DND-41 (cell line): ENCODE data around the gene JPH3.

Source experiments
- ATAC-seq: fragments of 200-7000 bp; cut with Tn5 transposase; 3 replicates; pipeline ENCODE4 v1.9.1; 2021; ENCODE audit warnings: low read depth; ENCODE audit not compliant: insufficient read depth
- DNase-seq: peaks from one replicate; pipeline ENCODE4 v3.0.0-alpha.2; 2020
- H2AFZ ChIP-seq: 2 replicates; pipeline ENCODE4 v1.6.0; 2012; ENCODE audit warnings: low read depth, low read length
- H3K27ac ChIP-seq: 2 replicates; pipeline ENCODE4 v1.5.1; 2012; ENCODE audit warnings: low read length, inconsistent platforms
- H3K27me3 ChIP-seq: fragments of 200-600 bp; sonication (generic); 2 replicates; pipeline ENCODE4 v1.6.0; 2012; ENCODE audit warnings: low read length, mild to moderate bottlenecking, inconsistent platforms; ENCODE audit not compliant: insufficient read depth, poor library complexity
- H3K36me3 ChIP-seq: 2 replicates; pipeline ENCODE4 v1.5.1; 2012; ENCODE audit warnings: low read length, inconsistent platforms; ENCODE audit not compliant: insufficient read depth
- H3K4me1 ChIP-seq: 2 replicates; pipeline ENCODE4 v1.5.1; 2012; ENCODE audit warnings: mild to moderate bottlenecking, low read length; ENCODE audit not compliant: insufficient read depth
- H3K4me2 ChIP-seq: 2 replicates; pipeline ENCODE4 v1.6.0; 2012; ENCODE audit warnings: mild to moderate bottlenecking, moderate library complexity, low read length, inconsistent platforms; ENCODE audit not compliant: insufficient read depth
- H3K4me3 ChIP-seq, 2 experiments: fragments of 200-600 bp in 1 of 2; shearing (Covaris generic) in 1 of 2; 2 replicates each; pipeline ENCODE4 v1.5.1; 2012 to 2016; ENCODE audit warnings: inconsistent platforms in 2 of 2, low read length in 2 of 2, mild to moderate bottlenecking in 2 of 2, low read depth in 1 of 2, moderate library complexity in 1 of 2
- H3K79me2 ChIP-seq: 2 replicates; pipeline ENCODE4 v1.6.0; 2012; ENCODE audit warnings: low read length, inconsistent platforms; ENCODE audit not compliant: insufficient read depth
- H3K9ac ChIP-seq: 2 replicates; pipeline ENCODE4 v1.6.0; 2012; ENCODE audit warnings: low read depth, mild to moderate bottlenecking, inconsistent platforms, low read length, moderate library complexity
- H3K9me3 ChIP-seq: 2 replicates; pipeline ENCODE4 v1.5.1; 2012; ENCODE audit warnings: low read length, moderate library complexity, mild to moderate bottlenecking, inconsistent platforms; ENCODE audit not compliant: insufficient read depth, severe bottlenecking
- H4K20me1 ChIP-seq: 2 replicates; pipeline ENCODE4 v1.6.0; 2012; ENCODE audit warnings: low read length; ENCODE audit not compliant: insufficient read depth
- EZH2 ChIP-seq: IDR thresholded peaks from 3 replicates; pipeline ENCODE4 v1.6.1; 2012; ENCODE audit warnings: borderline replicate concordance, low read depth, mild to moderate bottlenecking, moderate library complexity, low read length, inconsistent platforms; ENCODE audit not compliant: severe bottlenecking
- TF ChIP-seq, protein P1 (sequence below): IDR thresholded peaks from 2 replicates; pipeline ENCODE4 v1.5.1; 2012; ENCODE audit warnings: borderline replicate concordance, low read length, moderate library complexity, mild to moderate bottlenecking; ENCODE audit not compliant: poor library complexity, severe bottlenecking; ENCODE audit errors: extremely low read depth

JPH3 gene

DNA sequence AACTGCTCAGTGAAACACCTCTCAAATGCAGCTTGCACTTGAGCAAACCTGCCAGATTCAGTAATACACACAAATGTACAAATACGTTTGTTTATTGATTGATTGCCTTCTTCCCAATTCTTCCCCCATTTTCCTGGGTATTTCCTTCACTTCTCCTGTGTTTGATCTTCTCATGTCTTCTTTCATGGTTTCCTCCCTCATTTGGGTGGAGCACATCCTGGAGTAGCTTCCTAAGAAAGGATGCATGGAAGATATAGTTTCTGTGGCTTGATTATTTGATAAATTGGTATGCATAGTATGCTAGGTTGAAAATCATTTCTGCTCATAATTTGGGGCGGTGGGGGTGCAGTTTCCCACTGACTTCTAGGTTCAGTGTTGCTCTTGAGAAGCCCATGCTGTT is 28.8 kb downstream of the JPH3 start:
- H2AFZ ChIP-seq, result no peak overlapping the region
- H3K4me2 ChIP-seq, result no peak overlapping the region
- peaks cover 6% of the 10 kb centered on the region for H3K9me3 ChIP-seq
- peaks cover 2% of the 10 kb centered on the region; the same call in 1 of the 2 replicates for H4K20me1 ChIP-seq
- TF ChIP-seq, protein P1, sequence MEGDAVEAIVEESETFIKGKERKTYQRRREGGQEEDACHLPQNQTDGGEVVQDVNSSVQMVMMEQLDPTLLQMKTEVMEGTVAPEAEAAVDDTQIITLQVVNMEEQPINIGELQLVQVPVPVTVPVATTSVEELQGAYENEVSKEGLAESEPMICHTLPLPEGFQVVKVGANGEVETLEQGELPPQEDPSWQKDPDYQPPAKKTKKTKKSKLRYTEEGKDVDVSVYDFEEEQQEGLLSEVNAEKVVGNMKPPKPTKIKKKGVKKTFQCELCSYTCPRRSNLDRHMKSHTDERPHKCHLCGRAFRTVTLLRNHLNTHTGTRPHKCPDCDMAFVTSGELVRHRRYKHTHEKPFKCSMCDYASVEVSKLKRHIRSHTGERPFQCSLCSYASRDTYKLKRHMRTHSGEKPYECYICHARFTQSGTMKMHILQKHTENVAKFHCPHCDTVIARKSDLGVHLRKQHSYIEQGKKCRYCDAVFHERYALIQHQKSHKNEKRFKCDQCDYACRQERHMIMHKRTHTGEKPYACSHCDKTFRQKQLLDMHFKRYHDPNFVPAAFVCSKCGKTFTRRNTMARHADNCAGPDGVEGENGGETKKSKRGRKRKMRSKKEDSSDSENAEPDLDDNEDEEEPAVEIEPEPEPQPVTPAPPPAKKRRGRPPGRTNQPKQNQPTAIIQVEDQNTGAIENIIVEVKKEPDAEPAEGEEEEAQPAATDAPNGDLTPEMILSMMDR, result no peak
- TF ChIP-seq EZH2, result no peak
- no peaks in the 10 kb centered on the region for H3K36me3 ChIP-seq
- no peaks in the 10 kb centered on the region for H3K79me2 ChIP-seq
- no peaks in the 10 kb centered on the region for H3K27me3 ChIP-seq
- DNase-seq, result no peak
- no peak overlapping the region for H3K27ac ChIP-seq
- H3K9ac ChIP-seq, result no peak overlapping the region
- ATAC-seq, result no peak
- no peak overlapping the region for H3K4me3 ChIP-seq
- H3K4me1 ChIP-seq, result 0 out of 2 replicates have a peak, but pooled peaks cover 3% of the 10 kb centered on the region

DNA sequence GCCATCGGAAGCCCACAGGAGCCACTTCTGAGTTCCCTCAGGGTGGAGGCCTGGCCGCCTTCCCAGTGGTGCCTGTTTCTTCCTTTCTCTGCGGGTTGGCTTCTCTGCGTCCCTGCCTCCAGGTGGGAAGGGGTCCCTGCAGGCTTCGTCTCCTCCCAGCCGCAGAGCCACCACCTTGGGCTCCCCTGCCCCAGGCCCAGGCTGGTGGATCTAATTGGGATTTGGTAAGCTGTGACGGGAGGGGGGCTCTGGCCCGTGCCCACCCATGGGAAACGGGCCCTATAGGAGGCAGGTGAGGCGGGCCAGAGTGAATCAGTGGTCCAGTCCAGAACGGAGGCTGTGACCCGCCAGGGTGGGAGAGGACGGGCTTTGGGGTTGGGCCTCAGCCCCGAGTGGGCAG is 32.1 kb downstream of the JPH3 start:
- H3K36me3 ChIP-seq, result no peaks in the 10 kb centered on the region
- DNase-seq, result no peak
- peaks cover 6% of the 10 kb centered on the region for H3K9me3 ChIP-seq
- 0 out of 2 replicates have a peak, but pooled peaks cover 3% of the 10 kb centered on the region for H3K4me1 ChIP-seq
- no peak overlapping the region for H3K4me2 ChIP-seq
- H3K79me2 ChIP-seq, result no peaks in the 10 kb centered on the region
- H3K27ac ChIP-seq, result no peak overlapping the region
- no peak overlapping the region for H3K9ac ChIP-seq
- H3K4me3 ChIP-seq, result no peak overlapping the region
- no peak for ATAC-seq
- H3K27me3 ChIP-seq, result peaks cover 9% of the 10 kb centered on the region
- TF ChIP-seq, protein P1, result no peak
- TF ChIP-seq EZH2, result no peak
- H4K20me1 ChIP-seq, result no peaks in the 10 kb centered on the region
- H2AFZ ChIP-seq, result no peak overlapping the region

DNA sequence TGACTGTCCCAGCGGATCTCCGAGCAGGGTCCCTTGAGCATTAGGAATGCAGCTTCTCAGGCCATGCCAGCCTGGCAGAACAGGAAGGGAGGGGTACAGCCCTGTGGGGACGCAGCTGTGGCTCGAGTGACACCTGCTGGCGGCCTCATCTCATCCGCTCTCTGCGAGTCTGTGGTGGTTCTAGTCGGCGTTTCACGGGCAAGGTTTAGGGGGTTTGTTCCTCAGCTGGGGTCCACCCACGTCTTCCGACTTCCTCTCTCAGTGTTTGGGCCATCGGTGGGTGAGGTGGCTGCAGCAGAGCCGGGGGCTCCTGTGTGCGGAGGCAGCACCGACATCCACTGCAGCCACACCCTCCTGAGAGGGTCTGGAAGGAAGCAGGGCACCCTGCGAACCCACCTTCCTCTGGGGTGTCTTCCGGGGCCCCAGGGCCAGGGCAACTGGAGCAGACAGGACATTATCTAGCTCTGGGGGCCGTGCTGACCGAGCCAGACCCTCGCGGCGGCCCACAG is 33.3 kb downstream of the JPH3 start:
- Histone ChIP-seq H3K27ac (no peak overlapping the region), H3K4me2 (no peak overlapping the region), H3K9me3 (peaks cover 6% of the 10 kb centered on the region), H3K36me3 (no peaks in the 10 kb centered on the region), H3K4me3 (no peak overlapping the region), H3K27me3 (peaks cover 9% of the 10 kb centered on the region), H3K9ac (no peak overlapping the region), H3K79me2 (no peaks in the 10 kb centered on the region), H2AFZ (no peak overlapping the region), H3K4me1 (0 out of 2 replicates have a peak, but pooled peaks cover 3% of the 10 kb centered on the region), H4K20me1 (no peaks in the 10 kb centered on the region)
- peak; percentile 87 for ATAC-seq
- DNase-seq, result peak; percentile 65
- TF ChIP-seq, protein P1, result peak; percentile 82
- TF ChIP-seq EZH2, result no peak
